Measurements from ENCODE around the gene ABCA3.

DNA sequence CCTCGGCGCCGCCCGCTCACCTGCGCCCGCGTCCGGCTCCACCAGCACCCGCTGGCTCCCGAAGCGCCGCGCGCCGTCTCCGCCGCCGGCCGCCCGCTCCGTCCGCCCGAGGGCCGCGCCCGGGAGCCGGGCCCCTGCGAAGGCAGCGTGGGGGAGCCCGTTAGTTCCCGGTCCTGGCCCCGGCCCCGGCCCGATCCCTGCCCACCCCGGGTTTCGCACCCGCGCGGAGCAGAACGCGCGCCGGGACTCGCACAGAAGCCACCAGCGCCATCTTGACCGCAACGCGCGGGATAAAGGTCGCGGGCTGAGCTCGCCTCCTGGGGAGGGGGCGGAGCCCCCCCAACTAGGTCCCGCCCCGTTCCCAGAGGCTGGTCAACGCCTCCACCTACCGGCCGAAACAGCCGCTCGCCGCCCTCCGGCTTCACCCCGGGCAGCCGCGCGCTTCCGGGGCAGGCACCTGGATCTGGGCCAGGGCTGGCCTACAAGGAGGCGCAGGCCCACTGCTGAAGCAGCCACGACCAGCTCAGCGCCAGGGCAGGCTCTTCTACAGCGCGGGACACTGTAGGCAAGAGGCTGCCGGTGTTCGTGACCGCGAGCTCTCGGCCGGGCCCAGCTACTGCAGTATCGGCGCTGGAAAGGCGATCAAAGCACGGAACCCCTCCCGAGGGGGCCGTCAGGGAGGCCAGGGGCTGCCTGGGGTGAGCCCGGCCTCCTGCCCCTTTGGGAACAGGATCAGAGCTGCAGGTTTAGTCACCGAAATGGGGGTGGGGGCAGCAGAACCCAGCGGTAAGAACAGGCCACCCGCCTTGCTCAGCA is 89.0 kb downstream of the ABCA3 start, which contains the start of gene ECI1:
- TF ChIP-seq POLR2AphosphoS5 (IDR thresholded peaks at IDR 0.05; ENCODE audit: low read depth, low read length), result peak; percentile 64
- TF ChIP-seq SIN3A (IDR thresholded peaks at IDR 0.05; ENCODE audit: borderline replicate concordance, insufficient read depth, low read length), result no peak
- TF ChIP-seq, protein P1, sequence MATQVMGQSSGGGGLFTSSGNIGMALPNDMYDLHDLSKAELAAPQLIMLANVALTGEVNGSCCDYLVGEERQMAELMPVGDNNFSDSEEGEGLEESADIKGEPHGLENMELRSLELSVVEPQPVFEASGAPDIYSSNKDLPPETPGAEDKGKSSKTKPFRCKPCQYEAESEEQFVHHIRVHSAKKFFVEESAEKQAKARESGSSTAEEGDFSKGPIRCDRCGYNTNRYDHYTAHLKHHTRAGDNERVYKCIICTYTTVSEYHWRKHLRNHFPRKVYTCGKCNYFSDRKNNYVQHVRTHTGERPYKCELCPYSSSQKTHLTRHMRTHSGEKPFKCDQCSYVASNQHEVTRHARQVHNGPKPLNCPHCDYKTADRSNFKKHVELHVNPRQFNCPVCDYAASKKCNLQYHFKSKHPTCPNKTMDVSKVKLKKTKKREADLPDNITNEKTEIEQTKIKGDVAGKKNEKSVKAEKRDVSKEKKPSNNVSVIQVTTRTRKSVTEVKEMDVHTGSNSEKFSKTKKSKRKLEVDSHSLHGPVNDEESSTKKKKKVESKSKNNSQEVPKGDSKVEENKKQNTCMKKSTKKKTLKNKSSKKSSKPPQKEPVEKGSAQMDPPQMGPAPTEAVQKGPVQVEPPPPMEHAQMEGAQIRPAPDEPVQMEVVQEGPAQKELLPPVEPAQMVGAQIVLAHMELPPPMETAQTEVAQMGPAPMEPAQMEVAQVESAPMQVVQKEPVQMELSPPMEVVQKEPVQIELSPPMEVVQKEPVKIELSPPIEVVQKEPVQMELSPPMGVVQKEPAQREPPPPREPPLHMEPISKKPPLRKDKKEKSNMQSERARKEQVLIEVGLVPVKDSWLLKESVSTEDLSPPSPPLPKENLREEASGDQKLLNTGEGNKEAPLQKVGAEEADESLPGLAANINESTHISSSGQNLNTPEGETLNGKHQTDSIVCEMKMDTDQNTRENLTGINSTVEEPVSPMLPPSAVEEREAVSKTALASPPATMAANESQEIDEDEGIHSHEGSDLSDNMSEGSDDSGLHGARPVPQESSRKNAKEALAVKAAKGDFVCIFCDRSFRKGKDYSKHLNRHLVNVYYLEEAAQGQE (IDR thresholded peaks at IDR 0.05; ENCODE audit: insufficient read depth in 1 of 2, low read depth in 2 of 2, low read length in 2 of 2), result peak in 1 of 2 experiments; percentile 12; a peak in 1 of 4 replicates
- TF ChIP-seq TAF1 (IDR thresholded peaks at IDR 0.05; ENCODE audit: borderline replicate concordance, insufficient read depth, low read length), result peak; percentile 93
